ENCODE data around the gene RPS6KA1. TPM values are rescaled to one million over a fixed set of nuclear protein-coding genes. Genes with fewer than 3 reads are reported as not detected.

RPS6KA1 gene
- total and polyA plus RNA-seq, 3 donors from 2014 or later: 14.9 to 24.2 (median 15.6) TPM

DNA sequence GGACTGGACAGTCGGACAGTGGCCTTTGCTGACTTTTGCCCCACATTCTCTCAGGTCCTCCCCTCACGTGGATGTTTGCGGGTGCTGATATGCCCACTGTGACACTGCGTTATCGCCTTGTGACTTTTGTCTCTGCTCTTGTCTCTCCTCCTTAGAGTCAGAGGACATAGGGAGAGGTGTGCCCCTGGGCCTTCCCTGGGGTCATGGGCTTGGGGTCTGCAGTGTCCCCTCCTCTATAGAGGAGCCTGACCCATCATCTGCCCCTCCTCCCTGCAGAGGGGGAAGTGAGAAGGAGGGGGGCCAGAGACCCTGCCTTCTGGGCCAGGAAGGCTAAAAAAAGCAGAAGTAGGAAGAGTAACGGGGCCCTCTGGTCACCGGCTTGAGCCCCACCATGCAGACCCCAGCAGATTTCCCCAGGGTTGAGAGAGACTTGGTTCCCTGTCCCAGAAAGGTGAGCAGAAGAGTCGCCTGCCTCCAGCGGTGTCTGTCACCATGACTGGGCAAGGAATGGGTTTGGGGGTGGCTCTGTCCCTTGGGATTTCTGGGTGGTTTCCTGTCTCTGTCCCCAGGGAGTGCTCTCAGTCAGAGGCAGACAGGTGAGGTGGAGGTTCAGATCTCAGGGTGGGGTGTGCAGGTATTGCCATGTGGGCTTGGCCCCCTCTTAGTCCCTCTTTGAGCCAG, 13.3 kb downstream of the RPS6KA1 start:
- Histone ChIP-seq H3K4me1 (peaks cover 14% of the 10 kb centered on the region), H3K4me3 (no peak overlapping the region), H3K27ac (peak overlapping the region in 1 of 2 donors; percentile 48), H3K9me3 (no peaks in the 10 kb centered on the region), H3K36me3 (ENCODE audit: low read depth, missing control alignments) (no peaks in the 10 kb centered on the region), H3K27me3 (no peaks in the 10 kb centered on the region)
- no peak for DNase-seq
- no peak for TF ChIP-seq POLR2A (IDR thresholded peaks at IDR 0.05)
- no peak for TF ChIP-seq CTCF (IDR thresholded peaks at IDR 0.05)
- 70 to 80% methylated on average over 6 to 9 of the region's 9 CpGs for WGBS, 2 donors
- intact Hi-C loops (cut with DNase I; ENCODE audit: low total_unique reads): no loop called here

DNA sequence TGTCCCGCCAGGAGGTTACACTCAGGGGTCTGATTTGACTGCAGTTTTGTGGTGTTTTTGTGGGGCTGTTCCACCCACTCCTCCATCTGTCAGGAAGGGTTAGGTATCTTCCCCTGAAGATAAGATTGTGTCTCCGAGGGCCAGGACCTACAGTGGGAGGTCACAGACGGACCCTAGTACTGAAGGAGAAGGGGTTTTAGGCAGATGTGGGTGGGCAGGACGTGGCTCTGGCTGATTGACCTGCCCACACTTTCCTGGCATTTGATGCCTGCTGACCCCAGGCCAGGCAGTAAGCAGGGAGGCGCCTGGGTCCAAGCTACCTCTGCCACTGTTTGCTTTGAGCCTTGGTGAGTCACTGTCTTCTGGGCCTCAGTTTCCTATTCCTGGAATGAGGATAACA, 13.9 kb downstream of the RPS6KA1 start:
- TF ChIP-seq POLR2A (IDR thresholded peaks at IDR 0.05) (no peak), CTCF (IDR thresholded peaks at IDR 0.05) (no peak)
- intact Hi-C loops (cut with DNase I; ENCODE audit: low total_unique reads): no loop called here
- H3K4me1 ChIP-seq: peaks cover 14% of the 10 kb centered on the region
- no peaks in the 10 kb centered on the region for H3K27me3 ChIP-seq
- WGBS, 2 donors: 79 to 93% methylated on average over 5 of the region's 5 CpGs
- no peaks in the 10 kb centered on the region for H3K9me3 ChIP-seq
- DNase-seq: no peak
- H3K36me3 ChIP-seq (ENCODE audit: low read depth, missing control alignments): no peaks in the 10 kb centered on the region
- H3K4me3 ChIP-seq: no peak overlapping the region
- peak overlapping the region in 1 of 2 donors; percentile 48 for H3K27ac ChIP-seq

GRCh38 chr1:26544126-26544525, 14.6 kb downstream of the RPS6KA1 start:
- H3K4me3 ChIP-seq: no peak overlapping the region

DNA sequence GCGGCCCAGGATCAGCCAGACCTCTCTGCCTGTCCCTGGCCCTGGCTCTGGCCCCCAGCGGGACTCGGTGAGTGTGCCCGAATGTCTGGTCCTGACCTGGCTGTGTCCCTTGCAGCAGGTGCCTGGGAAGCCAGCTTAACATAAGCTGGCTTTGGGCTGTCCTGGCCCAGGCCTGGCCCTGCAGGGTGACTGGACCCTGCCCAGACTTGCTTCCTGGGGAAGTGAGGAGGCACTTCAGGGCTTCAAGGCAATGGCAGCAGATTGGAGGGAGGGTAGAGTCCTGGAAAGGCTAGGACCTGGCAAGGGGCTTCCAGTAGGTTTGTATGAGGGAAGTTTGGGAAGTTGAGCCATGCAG, 16.4 kb downstream of the RPS6KA1 start:
- no peak overlapping the region for H3K4me3 ChIP-seq

More at GRCh38 chr1:26544126-26544525, 14.6 kb downstream of the RPS6KA1 start:
- Histone ChIP-seq H3K27me3 (no peaks in the 10 kb centered on the region), H3K36me3 (ENCODE audit: low read depth, missing control alignments) (no peaks in the 10 kb centered on the region), H3K4me1 (peaks cover 14% of the 10 kb centered on the region), H3K27ac (no peak overlapping the region), H3K9me3 (no peaks in the 10 kb centered on the region)
- DNase-seq: no peak
- TF ChIP-seq CTCF (IDR thresholded peaks at IDR 0.05): no peak
- TF ChIP-seq POLR2A (IDR thresholded peaks at IDR 0.05): no peak
- intact Hi-C loops (cut with DNase I; ENCODE audit: low total_unique reads): no loop called here
- 90 to 95% methylated on average over 5 of the region's 5 CpGs for WGBS, 2 donors

More for the DNA sequence above, 16.4 kb downstream of the RPS6KA1 start:
- no peak for DNase-seq
- Histone ChIP-seq H3K9me3 (no peaks in the 10 kb centered on the region), H3K27me3 (no peaks in the 10 kb centered on the region), H3K4me1 (peaks cover 14% of the 10 kb centered on the region), H3K36me3 (ENCODE audit: low read depth, missing control alignments) (no peaks in the 10 kb centered on the region), H3K27ac (no peak overlapping the region)
- WGBS, 2 donors: 91% methylated on average over 4 of the region's 4 CpGs; no CpG with 5 or more reads in 1 of the 2 donors
- TF ChIP-seq POLR2A (IDR thresholded peaks at IDR 0.05) (no peak), CTCF (IDR thresholded peaks at IDR 0.05) (no peak)
- intact Hi-C loops (cut with DNase I; ENCODE audit: low total_unique reads): no loop called here

Data from testis (tissue), 3 donors.